Superior temporal gyrus (tissue), 1 donor: ENCODE results near the gene RFX7.
A peak's percentile ranks its signal among the peaks of the same experiment; 100 is the strongest.
"Not testable (repeated sequence)": the region's sequence is repeated elsewhere in the genome, so short reads cannot be mapped to it uniquely, and the experiment has no call there.

Source experiments
- DNase-seq: peaks from one replicate; pipeline ENCODE4 v3.0.0-alpha.2; 2016; ENCODE audit errors: extremely low spot score

RFX7 gene

DNA sequence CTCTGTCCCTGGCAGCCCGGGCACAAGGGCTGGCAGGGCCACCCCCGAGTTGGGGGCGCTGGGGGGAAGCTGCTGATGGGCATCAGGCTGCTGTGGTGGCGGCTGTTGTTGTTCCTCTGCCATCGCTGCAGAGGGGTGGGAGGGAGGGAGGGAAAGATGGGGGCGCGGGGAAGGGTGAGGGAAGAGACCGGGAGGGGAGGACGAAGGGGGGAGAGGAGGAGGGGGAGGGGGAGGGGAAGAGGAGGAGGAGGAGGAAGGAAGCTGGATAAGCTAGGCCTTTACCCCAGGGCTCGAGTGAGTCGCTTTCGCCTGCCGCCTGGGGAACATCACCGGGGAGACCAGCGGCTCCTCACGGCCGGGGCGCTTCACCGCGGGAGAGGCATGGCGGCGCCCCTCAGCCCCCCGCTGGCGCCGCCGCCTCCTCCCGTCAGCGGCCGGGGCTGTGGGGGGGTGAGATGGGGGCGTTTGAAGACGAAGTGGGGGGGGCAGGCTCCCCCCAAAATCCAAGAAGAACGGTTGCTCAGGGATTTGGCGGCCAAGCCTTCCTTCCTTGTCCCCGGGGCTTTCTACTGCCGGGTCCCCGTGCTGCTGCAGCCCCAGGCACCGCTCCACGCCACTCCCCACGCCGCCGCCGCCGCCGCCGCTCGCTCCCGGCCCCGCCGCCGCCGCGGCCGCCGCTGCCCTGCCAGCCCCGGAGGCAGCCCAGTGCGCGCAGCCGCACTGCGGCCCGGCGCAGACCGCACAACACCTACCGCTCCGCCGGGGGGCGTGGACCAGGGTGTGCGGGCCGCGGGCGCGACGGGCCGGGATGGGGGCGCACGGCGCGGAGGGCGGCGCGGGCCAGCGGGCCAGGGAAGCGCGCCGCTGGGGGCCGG lies at the start of gene RFX7:
Gene RFX7 (minus strand): TSS at position 717 of the 875 bp plus-strand sequence. CDS start 594 bp downstream, at position 123.
- DNase-seq, result peak; percentile 62

DNA sequence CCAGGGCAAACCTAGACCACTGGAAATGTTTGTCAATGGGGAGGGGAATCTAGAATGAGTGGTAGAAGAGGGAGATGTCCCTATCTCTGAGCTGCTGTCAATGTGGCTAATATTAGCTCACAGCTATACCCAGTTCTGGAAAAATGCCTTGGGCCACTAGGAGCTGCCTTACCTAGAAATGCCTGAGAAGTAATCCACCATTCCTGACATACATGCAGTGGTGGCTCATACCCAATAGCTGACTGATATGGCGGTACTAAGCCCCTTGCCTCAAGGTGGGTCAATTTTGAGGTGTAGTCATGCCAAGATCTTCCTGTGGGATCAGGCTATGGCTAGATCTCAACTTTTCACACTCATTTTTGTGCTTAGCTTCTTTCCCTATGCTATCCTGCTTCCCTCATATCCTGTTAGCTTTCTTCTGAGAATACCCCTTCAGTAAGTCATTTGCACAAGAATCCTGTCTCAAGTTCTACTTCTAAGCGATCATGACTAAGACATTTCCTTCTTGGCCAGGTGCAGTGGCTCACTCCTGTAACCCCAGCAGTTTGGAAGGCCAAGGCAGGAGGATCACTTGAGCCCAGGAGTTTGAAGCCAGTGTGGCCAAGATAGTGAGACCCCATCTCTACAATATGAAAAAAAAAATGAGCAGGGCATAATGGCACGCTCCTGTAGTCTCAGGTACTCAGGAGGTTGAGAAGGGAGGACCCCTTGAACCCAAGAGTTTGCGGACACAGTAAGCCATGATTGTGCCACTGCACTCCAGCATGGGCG lies 49.1 kb upstream of the RFX7 start:
- DNase-seq, result no peak

DNA sequence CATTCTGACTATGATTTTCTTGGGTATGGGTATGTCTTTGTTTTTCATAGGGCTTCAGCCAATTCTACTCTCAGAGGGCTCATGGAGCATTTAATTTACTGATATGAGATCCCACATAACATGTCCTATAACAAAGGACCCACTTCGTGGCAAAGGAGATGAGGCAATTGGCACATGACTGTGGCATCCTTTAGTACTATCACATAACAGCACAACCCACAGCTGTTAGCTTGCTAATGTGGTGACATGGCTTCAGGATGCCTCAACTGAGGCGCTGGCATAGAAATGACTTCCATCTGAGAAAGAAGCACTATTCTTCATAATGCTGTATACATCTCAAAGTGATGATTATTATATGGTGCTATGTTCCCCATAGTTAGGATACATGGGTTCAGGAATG lies 48.1 kb upstream of the RFX7 start:
- no peak for DNase-seq

DNA sequence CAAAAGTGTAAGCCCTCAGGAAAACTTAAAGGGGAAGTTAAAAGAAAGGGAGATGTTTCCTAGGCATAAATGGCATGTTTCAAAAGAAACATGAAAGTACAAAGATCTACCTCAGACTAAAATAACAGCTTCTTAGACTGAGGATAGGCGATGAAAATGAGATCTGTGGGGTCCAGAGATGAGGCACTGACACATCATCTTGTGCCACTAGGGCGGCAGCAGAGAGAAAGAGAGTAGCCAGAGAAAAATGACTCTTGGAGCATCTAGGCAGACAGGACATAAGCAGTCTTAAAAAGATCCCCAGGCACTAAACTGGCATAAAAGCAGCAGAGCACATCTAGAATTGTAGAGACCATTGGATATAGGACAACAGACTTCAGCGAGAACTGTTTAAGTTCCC lies 42.5 kb upstream of the RFX7 start:
- no peak for DNase-seq

- no peak for DNase-seq
These were observed 37.5 kb upstream of the RFX7 start for GRCh38 chr15:56281145-56281544.

GRCh38 chr15:56273724-56274123 lies 30.0 kb upstream of the RFX7 start:
- DNase-seq, result no peak

DNA sequence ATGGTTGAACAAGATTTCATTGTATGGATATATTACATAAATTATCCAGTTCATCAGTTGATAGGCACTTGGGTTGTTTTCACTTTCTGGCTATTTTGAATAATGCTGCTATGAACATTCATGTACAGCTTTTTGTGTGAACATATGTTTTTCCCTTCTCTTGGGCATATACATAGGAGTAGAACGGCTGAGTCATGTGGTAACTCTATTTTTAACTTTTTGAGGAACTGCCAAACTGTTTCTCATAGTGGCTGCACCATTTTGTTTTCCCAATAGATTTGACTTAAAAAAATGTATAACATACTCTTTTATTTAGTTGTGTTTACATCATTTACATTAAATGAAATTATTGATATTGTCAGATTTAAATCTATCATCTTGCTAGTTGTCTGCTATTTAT lies 28.8 kb upstream of the RFX7 start:
- no peak for DNase-seq

DNA sequence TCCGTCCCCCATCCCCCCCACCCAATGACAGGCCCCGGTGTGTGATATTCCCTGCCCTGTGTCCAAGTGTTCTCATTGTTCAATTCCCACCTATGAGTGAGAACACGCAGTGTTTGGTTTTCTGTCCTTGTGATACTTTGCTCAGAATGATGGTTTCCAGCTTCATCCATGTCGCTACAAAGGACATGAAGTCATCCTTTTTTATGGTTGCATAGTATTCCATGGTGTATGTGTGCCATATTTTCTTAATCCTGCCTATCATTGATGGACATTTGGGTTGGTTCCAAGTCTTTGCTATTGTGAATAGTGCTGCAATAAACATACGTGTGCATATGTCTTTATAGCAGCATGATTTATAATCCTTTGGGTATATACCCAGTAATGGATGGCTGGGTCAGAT lies 22.8 kb upstream of the RFX7 start:
- DNase-seq, result not testable (repeated sequence)

DNA sequence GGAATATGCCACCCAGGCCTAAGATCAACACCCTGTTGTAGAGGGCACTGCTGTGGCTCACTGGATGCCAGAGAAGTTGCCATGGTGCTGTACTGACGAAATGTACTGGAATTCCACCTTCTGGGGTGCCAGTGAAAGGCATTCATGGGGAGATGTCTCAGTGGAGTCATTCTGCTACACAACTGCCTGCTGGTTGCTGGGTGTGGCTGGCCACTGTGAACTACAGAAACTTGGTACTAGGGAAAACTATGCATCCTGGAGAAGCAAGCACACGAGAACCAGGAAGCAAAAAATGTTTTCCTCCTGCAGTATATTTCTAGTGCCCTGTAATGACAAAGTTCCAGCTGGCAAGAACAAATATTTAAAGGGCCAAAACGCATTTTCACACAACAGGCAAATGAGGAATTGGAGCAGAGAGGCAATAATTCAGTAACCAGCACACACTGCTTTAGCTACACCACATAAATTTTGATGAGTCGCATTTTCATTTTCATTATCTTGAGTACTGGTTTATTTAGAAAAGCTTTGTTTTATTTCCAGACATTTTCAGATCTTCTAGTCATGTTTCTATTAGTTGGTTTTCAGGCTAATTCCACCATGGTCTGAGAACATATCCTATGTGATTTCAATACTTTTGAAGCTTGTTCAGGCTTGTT lies 18.3 kb upstream of the RFX7 start:
- DNase-seq, result no peak

GRCh38 chr15:56257306-56257705 lies 13.6 kb upstream of the RFX7 start:
- not testable (repeated sequence) for DNase-seq

DNA sequence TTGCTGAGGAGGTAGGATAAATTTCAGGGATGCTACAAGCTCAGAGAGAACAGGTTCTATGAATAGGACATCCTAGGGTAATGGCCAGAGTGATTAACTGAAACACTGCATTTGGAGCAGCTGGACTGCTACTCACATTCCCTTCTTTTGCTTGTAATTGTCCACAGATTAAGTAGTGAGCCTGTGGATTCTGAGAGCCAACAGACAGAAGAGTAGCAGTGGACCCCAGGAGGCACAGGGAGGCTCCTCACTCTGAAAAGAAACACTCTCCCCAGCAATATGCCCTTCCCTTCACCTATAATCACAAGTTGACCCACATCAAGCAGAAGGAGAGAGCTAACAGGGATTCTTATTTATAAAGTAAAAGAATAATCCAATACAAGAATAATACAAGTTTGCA lies 10.6 kb upstream of the RFX7 start:
- DNase-seq, result no peak

GRCh38 chr15:56252386-56252785 lies 8.7 kb upstream of the RFX7 start:
- peak; percentile 10 for DNase-seq

- no peak for DNase-seq
These were observed 7.8 kb upstream of the RFX7 start for GRCh38 chr15:56251315-56252095.

GRCh38 chr15:56250626-56251025 lies 6.9 kb upstream of the RFX7 start:
- DNase-seq, result no peak

DNA sequence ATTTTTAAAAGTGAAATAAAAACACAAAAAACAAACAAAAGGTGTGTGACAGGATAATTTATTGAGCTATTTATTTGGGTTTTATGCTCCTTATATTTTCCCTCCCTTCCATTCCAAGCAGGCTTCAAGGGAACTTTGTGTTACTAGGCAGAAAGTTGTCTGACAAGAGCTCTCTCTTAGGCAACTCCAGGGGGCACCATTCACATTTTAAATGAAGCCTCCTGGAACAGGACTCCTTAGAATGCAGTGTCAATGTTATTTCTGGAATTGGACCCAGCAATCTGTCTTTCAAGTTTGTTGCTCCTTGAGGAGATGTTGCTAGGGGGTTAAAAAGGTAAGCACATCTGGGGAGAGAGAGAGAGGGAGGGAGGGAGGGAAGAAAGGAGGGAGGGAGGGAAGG lies 5.4 kb upstream of the RFX7 start:
- DNase-seq, result no peak

DNA sequence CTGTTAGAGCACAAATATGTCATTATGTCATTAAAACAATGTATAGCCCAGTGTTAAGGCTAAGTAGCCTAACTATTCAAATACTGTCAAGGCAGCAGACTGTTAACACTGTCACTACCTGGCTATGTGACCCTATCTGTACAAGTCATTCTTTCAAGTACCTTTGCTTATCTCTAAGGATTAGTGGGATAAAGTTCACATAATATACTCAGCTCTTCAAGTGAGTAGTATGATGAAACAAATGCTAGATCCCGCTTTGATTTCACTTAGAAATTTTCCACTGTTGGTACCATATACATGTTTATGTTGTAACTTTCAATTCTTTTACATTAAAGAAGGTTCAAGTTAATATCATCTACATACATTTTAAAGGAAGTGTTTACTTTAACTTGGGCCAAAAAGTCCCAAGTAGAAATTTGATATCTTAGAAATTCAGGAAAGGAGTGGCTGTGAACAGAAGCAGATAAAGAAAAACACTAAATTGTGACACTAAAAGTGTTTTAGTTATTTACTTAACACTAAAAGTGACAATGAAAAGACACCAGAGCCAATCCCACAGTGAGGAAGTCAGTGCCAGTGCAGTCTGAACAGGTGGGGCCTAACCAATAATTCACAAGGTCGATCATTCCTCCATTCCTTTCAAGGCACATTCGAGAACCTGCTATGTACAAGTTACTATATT lies 4.8 kb upstream of the RFX7 start:
- DNase-seq, result no peak

- no peak for DNase-seq
These were observed 3.6 kb upstream of the RFX7 start for GRCh38 chr15:56247266-56247665.

GRCh38 chr15:56245871-56246814 lies 2.5 kb upstream of the RFX7 start:
- DNase-seq, result peak; percentile 88

GRCh38 chr15:56244811-56245576 lies 1.3 kb upstream of the RFX7 start:
- peak; percentile 36 for DNase-seq
